Calu3 (cell line): Measurements from ENCODE around the gene SPEM3. TPM values are rescaled to one million over a fixed set of nuclear protein-coding genes. Genes with fewer than 3 reads are reported as not detected.

Source experiments
- BruUV-seq: library from RNA; stranded (reverse); fragments of 400-500 nt; replicated peaks from 2 replicates; lab custom pipeline; 2021; lab: Mats Ljungman, UMichigan
- CTCF ChIA-PET: fragments of 300-600 bp; sonication (Branson Sonifier 250); formaldehyde crosslinking; loops from one replicate; lab custom pipeline; 2022; ENCODE audit warnings: antibody characterized with exemption; lab: Charles Lee
- DNase-seq: peaks from one replicate; pipeline ENCODE4 v3.0.0; 2022
- H3K27ac Mint-ChIP-seq: one replicate; pipeline ENCODE4 v1.8.0; 2022; ENCODE audit warnings: mixed read lengths; ENCODE audit not compliant: unreplicated experiment
- H3K27me3 Mint-ChIP-seq: one replicate; pipeline ENCODE4 v1.8.0; 2022; ENCODE audit warnings: mixed read lengths; ENCODE audit not compliant: unreplicated experiment
- H3K36me3 Mint-ChIP-seq: one replicate; pipeline ENCODE4 v1.8.0; 2022; ENCODE audit warnings: mild to moderate bottlenecking, moderate library complexity, mixed read lengths; ENCODE audit not compliant: insufficient read depth, unreplicated experiment
- H3K4me1 Mint-ChIP-seq: one replicate; pipeline ENCODE4 v1.8.0; 2022; ENCODE audit warnings: mild to moderate bottlenecking, low read depth, mixed read lengths; ENCODE audit not compliant: unreplicated experiment
- H3K4me3 Mint-ChIP-seq: one replicate; pipeline ENCODE4 v1.8.0; 2022; ENCODE audit warnings: mild to moderate bottlenecking, low read depth, moderate library complexity, mixed read lengths; ENCODE audit not compliant: unreplicated experiment
- H3K9me3 Mint-ChIP-seq: one replicate; pipeline ENCODE4 v1.8.0; 2022; ENCODE audit warnings: low read depth, mixed read lengths; ENCODE audit not compliant: unreplicated experiment
- CTCF ChIP-seq: fragments of 200-600 bp; IDR thresholded peaks from one replicate; pipeline ENCODE4 v1.8.0; 2022; ENCODE audit warnings: antibody characterized with exemption; ENCODE audit not compliant: unreplicated experiment
- intact Hi-C: fragments of 100-400 bp; cut with micrococcal nuclease; formaldehyde crosslinking; loops from one replicate; pipeline ENCODE4 v1.10.0; 2022; ENCODE audit not compliant: unreplicated experiment
- total RNA-seq: library from RNA; stranded (reverse); gene quantifications from 2 replicates; pipeline ENCODE4 v1.2.3, GENCODE V29; 2022

SPEM3 gene
- total RNA-seq, 1 experiment from 2014 or later = not detected

GRCh38 chr17:7403043-7403726 is 25.5 kb upstream of the SPEM3 start:
- Mint-ChIP-seq H3K4me1 (peaks cover 9% of the 10 kb centered on the region), H3K36me3 (peaks cover 39% of the 10 kb centered on the region), H3K27me3 (peaks cover 17% of the 10 kb centered on the region), H3K27ac (no peak overlapping the region), H3K9me3 (no peaks in the 10 kb centered on the region), H3K4me3 (peak overlapping the region; percentile 76)
- TF ChIP-seq CTCF = no peak
- CTCF ChIA-PET = interaction anchor here (0.6 to 1.4 kb wide), 4 partner anchors 9 to 378 kb away, joined by 3 to 7 read pairs (median 4); partner anchors contain the start of gene PLSCR3
- no peak for DNase-seq
- intact Hi-C loops = no loop called here
- BruUV-seq = TSS peak; percentile 62

DNA sequence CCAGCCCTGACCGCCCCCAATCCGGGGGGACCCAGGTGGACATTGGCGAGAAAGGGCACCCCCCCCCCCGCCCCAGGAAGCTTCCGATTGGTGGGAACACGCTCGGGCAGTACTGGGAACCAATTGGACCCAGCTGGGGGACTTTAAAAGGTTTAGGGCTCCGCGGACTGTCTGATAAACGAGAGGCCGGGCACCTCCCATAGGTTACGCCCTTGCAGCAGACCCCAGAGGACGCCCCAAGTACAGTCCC is 25.0 kb upstream of the SPEM3 start:
- CTCF ChIA-PET = interaction anchor here (0.6 to 1.4 kb wide), 10 partner anchors 9 to 379 kb away, joined by 3 to 7 read pairs (median 3); partner anchors contain the start of genes PLSCR3 and TMEM102
- intact Hi-C loops = no loop called here
- no TSS peak for BruUV-seq
- Mint-ChIP-seq H3K27ac (peak overlapping the region; percentile 50), H3K27me3 (peaks cover 17% of the 10 kb centered on the region), H3K9me3 (no peaks in the 10 kb centered on the region), H3K4me3 (peak overlapping the region; percentile 76), H3K36me3 (peaks cover 39% of the 10 kb centered on the region), H3K4me1 (peaks cover 9% of the 10 kb centered on the region)
- no peak for DNase-seq
- no peak for TF ChIP-seq CTCF

GRCh38 chr17:7403977-7404736 is 24.5 kb upstream of the SPEM3 start, which contains the start of gene TMEM256:
TMEM256 (minus strand) TSS chr17:7404097; CDS start chr17:7404084, 13 bp downstream.
- TF ChIP-seq CTCF = no peak
- peaks cover 39% of the 10 kb centered on the region for H3K36me3 Mint-ChIP-seq
- CTCF ChIA-PET = interaction anchor here (0.6 to 1.4 kb wide), 12 partner anchors 10 to 379 kb away, joined by 3 to 7 read pairs (median 4); partner anchors contain the start of genes PLSCR3 and TMEM102
- no TSS peak for BruUV-seq
- H3K27ac Mint-ChIP-seq = peak within 1 kb of the TSS; percentile 50
- H3K9me3 Mint-ChIP-seq = no peaks in the 10 kb centered on the region
- intact Hi-C loops = no loop called here
- peak within 1 kb of the TSS; percentile 76 for H3K4me3 Mint-ChIP-seq
- H3K4me1 Mint-ChIP-seq = peaks cover 9% of the 10 kb centered on the region
- H3K27me3 Mint-ChIP-seq = peaks cover 17% of the 10 kb centered on the region
- DNase-seq = peak; percentile 93

DNA sequence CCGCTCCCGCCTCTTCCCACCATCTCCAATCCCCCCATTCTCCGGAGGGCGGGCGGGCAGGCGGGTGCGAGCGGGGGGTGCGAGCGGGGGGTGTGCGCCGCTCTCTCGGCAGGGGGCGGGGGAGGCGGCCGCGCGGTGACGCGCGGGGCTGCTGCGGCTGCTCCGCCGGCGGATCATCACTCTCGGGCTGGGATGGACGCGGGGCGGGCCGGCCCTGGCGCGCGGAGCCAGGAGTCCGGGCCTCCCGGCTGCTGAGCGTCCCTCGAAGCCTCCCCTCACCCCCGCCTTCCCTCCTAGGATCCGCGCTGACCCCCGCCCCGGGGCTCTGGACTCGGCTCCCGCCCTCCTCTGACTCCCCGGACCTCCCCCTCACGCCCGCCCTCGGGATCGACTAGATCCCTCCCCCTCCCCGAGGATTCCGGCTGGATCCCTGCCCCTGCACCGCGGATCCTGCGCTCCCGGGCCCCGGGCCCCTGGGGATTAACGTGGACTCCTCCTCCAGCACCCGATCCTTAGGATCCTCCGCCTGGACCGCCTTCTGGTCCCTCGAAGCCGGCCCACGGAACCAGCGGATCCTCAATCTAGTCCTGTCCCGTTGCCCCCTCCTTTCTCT is 23.8 kb upstream of the SPEM3 start:
- no peaks in the 10 kb centered on the region for H3K9me3 Mint-ChIP-seq

More for the DNA sequence above, 23.8 kb upstream of the SPEM3 start:
- H3K27me3 Mint-ChIP-seq = peaks cover 17% of the 10 kb centered on the region
- CTCF ChIA-PET = interaction anchor here (0.6 to 1.4 kb wide), 8 partner anchors 11 to 294 kb away, joined by 3 to 7 read pairs (median 4); partner anchors contain the start of gene PLSCR3
- H3K27ac Mint-ChIP-seq = peak overlapping the region; percentile 50
- H3K4me1 Mint-ChIP-seq = peaks cover 9% of the 10 kb centered on the region
- peak; percentile 41 for DNase-seq
- no peak for TF ChIP-seq CTCF
- H3K36me3 Mint-ChIP-seq = peaks cover 39% of the 10 kb centered on the region
- BruUV-seq = no TSS peak
- peak overlapping the region; percentile 76 for H3K4me3 Mint-ChIP-seq
- intact Hi-C loops = no loop called here
